T-helper 2 cell treated with Interferon-gamma antibody and Interleukin-4, amounts not matched to agents 5 μg/mL and 100 μg/mL, for 36 hours (primary cell): ENCODE measurements around the gene TSHZ2.

Experiments
- DNase-seq: peaks from one replicate; pipeline ENCODE4 v3.0.0; 2021; ENCODE audit warnings: low spot score
- H3K27ac Mint-ChIP-seq: one replicate; pipeline ENCODE4 v1.8.0; 2021; ENCODE audit warnings: mild to moderate bottlenecking, mixed read lengths
- H3K27me3 Mint-ChIP-seq: one replicate; pipeline ENCODE4 v1.8.0; 2021; ENCODE audit warnings: low read depth, mixed read lengths
- H3K36me3 Mint-ChIP-seq: one replicate; pipeline ENCODE4 v1.8.0; 2021; ENCODE audit warnings: low read depth, mixed read lengths
- H3K4me1 Mint-ChIP-seq: one replicate; pipeline ENCODE4 v1.8.0; 2021; ENCODE audit warnings: low read depth, mixed read lengths
- H3K4me3 Mint-ChIP-seq: one replicate; pipeline ENCODE4 v1.8.0; 2022; ENCODE audit warnings: mild to moderate bottlenecking, moderate library complexity, mixed read lengths
- H3K9me3 Mint-ChIP-seq: one replicate; pipeline ENCODE4 v1.8.0; 2021; ENCODE audit warnings: mixed read lengths

Gene TSHZ2

GRCh38 chr20:53077373-53078205 is 105.4 kb downstream of the TSHZ2 start:
- no peaks in the 10 kb centered on the region for H3K27me3 Mint-ChIP-seq
- peaks cover 10% of the 10 kb centered on the region for H3K4me1 Mint-ChIP-seq
- no peaks in the 10 kb centered on the region for H3K36me3 Mint-ChIP-seq
- no peak overlapping the region for H3K4me3 Mint-ChIP-seq
- H3K27ac Mint-ChIP-seq = no peak overlapping the region
- H3K9me3 Mint-ChIP-seq = no peaks in the 10 kb centered on the region
- peak; percentile 39 for DNase-seq

GRCh38 chr20:53078761-53079160 is 106.6 kb downstream of the TSHZ2 start:
- H3K36me3 Mint-ChIP-seq = no peaks in the 10 kb centered on the region
- DNase-seq = no peak
- no peaks in the 10 kb centered on the region for H3K9me3 Mint-ChIP-seq
- H3K4me3 Mint-ChIP-seq = no peak overlapping the region
- H3K27ac Mint-ChIP-seq = no peak overlapping the region
- H3K27me3 Mint-ChIP-seq = no peaks in the 10 kb centered on the region
- H3K4me1 Mint-ChIP-seq = peaks cover 8% of the 10 kb centered on the region

GRCh38 chr20:53079261-53079691 is 107.1 kb downstream of the TSHZ2 start:
- Mint-ChIP-seq H3K27me3 (no peaks in the 10 kb centered on the region), H3K36me3 (no peaks in the 10 kb centered on the region), H3K9me3 (no peaks in the 10 kb centered on the region), H3K4me3 (no peak overlapping the region), H3K4me1 (peaks cover 5% of the 10 kb centered on the region), H3K27ac (no peak overlapping the region)
- no peak for DNase-seq

- H3K36me3 Mint-ChIP-seq = no peaks in the 10 kb centered on the region
- H3K27ac Mint-ChIP-seq = no peak overlapping the region
- H3K4me3 Mint-ChIP-seq = no peak overlapping the region
- H3K4me1 Mint-ChIP-seq = peaks cover 5% of the 10 kb centered on the region
- no peaks in the 10 kb centered on the region for H3K9me3 Mint-ChIP-seq
- H3K27me3 Mint-ChIP-seq = no peaks in the 10 kb centered on the region
- no peak for DNase-seq
Observed at GRCh38 chr20:53079828-53080686, 107.9 kb downstream of the TSHZ2 start.

- no peak overlapping the region for H3K4me3 Mint-ChIP-seq
- no peak overlapping the region for H3K27ac Mint-ChIP-seq
- H3K9me3 Mint-ChIP-seq = no peaks in the 10 kb centered on the region
- no peak for DNase-seq
- H3K27me3 Mint-ChIP-seq = no peaks in the 10 kb centered on the region
- peaks cover 5% of the 10 kb centered on the region for H3K4me1 Mint-ChIP-seq
- H3K36me3 Mint-ChIP-seq = no peaks in the 10 kb centered on the region
Observed at GRCh38 chr20:53080687-53080962, 108.5 kb downstream of the TSHZ2 start.

- Mint-ChIP-seq H3K4me3 (no peak overlapping the region), H3K9me3 (no peaks in the 10 kb centered on the region), H3K36me3 (no peaks in the 10 kb centered on the region), H3K27ac (peak overlapping the region; percentile 59), H3K27me3 (no peaks in the 10 kb centered on the region), H3K4me1 (peaks cover 5% of the 10 kb centered on the region)
- no peak for DNase-seq
Observed at GRCh38 chr20:53080969-53081871, 109.1 kb downstream of the TSHZ2 start.

GRCh38 chr20:53081916-53082863 is 110.0 kb downstream of the TSHZ2 start:
- Mint-ChIP-seq H3K36me3 (no peaks in the 10 kb centered on the region), H3K27ac (no peak overlapping the region), H3K4me1 (peaks cover 5% of the 10 kb centered on the region), H3K9me3 (no peaks in the 10 kb centered on the region), H3K27me3 (no peaks in the 10 kb centered on the region), H3K4me3 (no peak overlapping the region)
- DNase-seq = no peak

GRCh38 chr20:53083411-53083810 is 111.3 kb downstream of the TSHZ2 start:
- no peaks in the 10 kb centered on the region for H3K27me3 Mint-ChIP-seq
- no peaks in the 10 kb centered on the region for H3K9me3 Mint-ChIP-seq
- H3K4me1 Mint-ChIP-seq = peaks cover 5% of the 10 kb centered on the region
- no peak overlapping the region for H3K4me3 Mint-ChIP-seq
- DNase-seq = no peak
- no peaks in the 10 kb centered on the region for H3K36me3 Mint-ChIP-seq
- H3K27ac Mint-ChIP-seq = no peak overlapping the region

- Mint-ChIP-seq H3K4me1 (peaks cover 5% of the 10 kb centered on the region), H3K27ac (no peak overlapping the region), H3K36me3 (no peaks in the 10 kb centered on the region), H3K4me3 (no peak overlapping the region), H3K9me3 (no peaks in the 10 kb centered on the region), H3K27me3 (no peaks in the 10 kb centered on the region)
- DNase-seq = no peak
Observed at GRCh38 chr20:53084408-53084997, 112.3 kb downstream of the TSHZ2 start.

- Mint-ChIP-seq H3K36me3 (no peaks in the 10 kb centered on the region), H3K4me3 (no peak overlapping the region), H3K4me1 (peaks cover 2% of the 10 kb centered on the region), H3K27ac (no peak overlapping the region), H3K9me3 (no peaks in the 10 kb centered on the region), H3K27me3 (no peaks in the 10 kb centered on the region)
- no peak for DNase-seq
Observed at GRCh38 chr20:53085720-53086119, 113.6 kb downstream of the TSHZ2 start.

GRCh38 chr20:53087037-53087777 is 115.0 kb downstream of the TSHZ2 start:
- no peaks in the 10 kb centered on the region for H3K9me3 Mint-ChIP-seq
- no peaks in the 10 kb centered on the region for H3K4me1 Mint-ChIP-seq
- no peak for DNase-seq
- H3K27ac Mint-ChIP-seq = no peak overlapping the region
- H3K4me3 Mint-ChIP-seq = no peak overlapping the region
- H3K36me3 Mint-ChIP-seq = no peaks in the 10 kb centered on the region
- H3K27me3 Mint-ChIP-seq = no peaks in the 10 kb centered on the region

- no peak for DNase-seq
- H3K27ac Mint-ChIP-seq = no peak overlapping the region
- no peaks in the 10 kb centered on the region for H3K9me3 Mint-ChIP-seq
- H3K27me3 Mint-ChIP-seq = no peaks in the 10 kb centered on the region
- H3K4me1 Mint-ChIP-seq = no peaks in the 10 kb centered on the region
- H3K4me3 Mint-ChIP-seq = no peak overlapping the region
- H3K36me3 Mint-ChIP-seq = no peaks in the 10 kb centered on the region
Observed at GRCh38 chr20:53088786-53089185, 116.6 kb downstream of the TSHZ2 start.
